HG03442 (cell line): ENCODE data around the gene ZFYVE28.
"Not testable (repeated sequence)": the region's sequence is repeated elsewhere in the genome, so short reads cannot be mapped to it uniquely, and the experiment has no call there.

Experiments
- ATAC-seq: cut with Tn5 transposase; IDR thresholded peaks from one replicate; pipeline ENCODE4 v1.9.1; 2021; ENCODE audit warnings: mild to moderate bottlenecking, moderate library complexity; ENCODE audit not compliant: unreplicated experiment

Gene ZFYVE28

DNA sequence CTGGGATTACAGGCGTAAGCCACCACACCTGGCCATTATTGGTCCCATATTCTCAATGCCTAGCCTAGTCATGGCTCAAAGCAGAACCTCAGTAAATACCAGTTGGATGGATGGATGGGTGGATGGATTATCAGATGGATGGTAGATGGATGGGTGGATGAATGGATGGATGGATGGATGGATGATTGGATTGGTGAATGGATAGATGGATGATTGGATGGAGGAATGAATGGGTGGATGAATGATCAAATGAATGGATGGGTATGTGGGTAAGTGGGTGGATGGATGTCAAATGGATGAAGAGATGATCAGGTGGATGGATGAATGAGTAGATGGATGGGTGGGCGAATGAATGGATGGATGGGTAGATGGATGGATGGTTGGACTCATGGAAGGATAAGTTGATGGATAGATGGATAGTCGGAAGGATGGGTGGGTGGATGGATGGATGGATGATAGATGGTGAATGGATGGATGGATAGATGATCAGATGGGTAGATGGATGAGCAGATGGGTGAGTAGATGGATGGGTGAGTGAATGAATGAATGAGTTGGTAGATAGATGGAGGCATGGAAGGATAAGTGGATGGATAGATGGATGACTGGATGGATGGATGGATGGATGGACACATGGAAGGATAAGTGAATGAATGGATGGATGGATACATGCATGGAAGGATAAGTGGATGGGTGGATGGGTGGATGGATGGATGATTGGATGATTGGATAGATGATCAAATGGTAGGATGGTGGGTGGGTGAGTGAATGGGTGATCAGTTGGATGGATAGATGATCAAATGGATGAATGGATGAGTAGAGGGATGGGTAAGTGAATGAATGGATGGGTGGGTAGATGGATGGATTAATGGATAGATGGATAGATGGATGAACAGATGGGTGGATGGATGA, 28.5 kb upstream of the ZFYVE28 start:
- ATAC-seq: no peak

- ATAC-seq: no peak
Observed at GRCh38 chr4:2445571-2445970, 27.1 kb upstream of the ZFYVE28 start.

DNA sequence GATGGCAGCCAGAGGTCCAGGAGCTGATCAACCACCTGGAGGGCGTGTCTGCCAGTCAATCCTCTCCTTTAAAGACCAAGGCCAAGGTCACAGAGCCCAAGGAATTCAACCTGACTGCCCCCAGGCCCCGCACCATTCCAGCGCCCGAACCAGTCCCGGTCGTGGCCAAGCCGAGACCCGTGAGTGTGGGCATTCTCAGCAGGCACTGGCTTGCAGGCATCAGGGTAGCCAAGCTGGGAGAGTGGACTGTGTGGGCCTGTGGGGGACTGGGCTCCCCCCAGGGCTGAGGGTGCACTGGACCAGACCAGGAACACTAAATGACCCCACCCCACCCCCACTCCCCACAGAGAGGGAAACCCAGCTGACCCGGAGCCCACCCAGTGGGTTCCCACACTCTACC, 26.7 kb upstream of the ZFYVE28 start:
- ATAC-seq: no peak

DNA sequence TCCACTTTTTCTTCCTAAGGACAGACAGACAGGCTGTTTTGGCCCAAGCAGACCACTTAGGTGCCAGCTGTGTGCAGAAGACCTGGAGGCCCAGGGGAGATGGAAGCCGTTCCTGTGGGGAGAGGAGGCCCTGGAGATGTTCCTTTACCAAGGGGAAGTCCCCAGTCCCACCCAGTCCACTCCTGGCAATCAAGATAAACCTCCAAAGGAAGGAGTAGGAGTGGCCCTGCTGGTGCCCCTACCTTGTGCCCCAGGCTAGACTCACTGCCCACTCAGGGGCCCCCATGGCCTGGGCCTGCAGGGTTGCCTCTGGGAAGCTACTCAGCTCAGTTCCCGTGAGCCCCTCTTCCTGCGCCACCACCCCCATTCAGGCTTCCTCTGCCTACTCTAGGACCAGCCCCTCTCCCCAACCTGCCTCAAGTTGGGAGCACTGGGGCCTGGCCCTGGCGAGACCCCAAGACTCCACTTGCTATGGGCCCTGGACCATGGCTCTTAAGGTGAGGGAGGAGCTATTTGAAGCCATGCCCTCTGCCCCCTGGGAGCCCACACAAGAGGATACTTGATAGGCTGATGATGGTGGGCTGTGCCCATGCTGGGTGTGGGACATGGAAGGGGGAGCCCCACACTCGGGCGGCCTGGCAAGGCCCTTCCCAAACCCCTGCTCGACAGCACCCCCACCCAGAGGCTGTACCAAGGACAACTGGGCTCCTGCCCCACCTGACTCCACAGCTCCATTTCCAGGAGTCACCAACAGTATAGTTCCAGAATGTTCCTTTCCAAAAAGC, 25.7 kb upstream of the ZFYVE28 start:
- ATAC-seq: no peak

GRCh38 chr4:2443061-2443730, 24.8 kb upstream of the ZFYVE28 start:
- ATAC-seq: no peak

DNA sequence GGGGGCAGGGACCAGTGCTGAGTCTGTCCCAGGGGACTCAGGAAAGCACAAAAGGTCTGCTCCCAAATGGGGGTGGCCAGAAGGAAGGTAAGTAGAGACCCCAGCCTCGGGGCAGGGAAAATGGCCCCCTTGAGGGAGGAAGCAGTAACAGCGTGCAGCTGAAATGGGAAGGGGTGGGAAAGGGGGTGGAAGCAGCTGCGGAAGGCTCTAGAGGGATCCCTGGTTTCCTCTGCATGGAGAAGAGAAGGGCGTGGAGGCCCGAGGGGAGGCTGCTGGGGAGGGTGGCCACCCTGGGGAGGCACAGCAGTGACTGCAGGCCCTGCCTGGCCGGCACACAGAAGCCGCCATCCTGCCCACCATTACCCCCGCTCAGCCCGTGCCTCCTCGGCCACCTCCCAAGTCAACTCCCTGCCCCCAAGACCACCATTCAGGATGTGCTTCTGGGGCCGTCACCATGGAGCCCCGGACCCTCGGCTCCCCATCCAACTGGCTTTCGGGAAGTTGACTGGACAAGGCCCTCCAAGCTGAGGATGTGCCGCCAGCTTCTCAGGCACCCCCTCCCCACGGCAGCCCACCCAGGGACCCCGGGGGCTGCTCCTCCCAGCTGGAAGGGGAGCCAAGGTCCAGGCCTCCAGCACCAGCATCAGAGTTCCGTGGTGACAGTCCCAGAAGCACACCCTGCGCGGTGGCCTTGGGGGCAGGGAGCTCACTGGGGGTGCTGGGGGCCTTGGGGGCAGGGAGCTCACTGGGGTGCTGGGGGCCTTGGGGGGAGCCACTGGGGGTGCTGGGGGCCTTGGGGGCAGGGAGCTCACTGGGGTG, 23.9 kb upstream of the ZFYVE28 start:
- no peak for ATAC-seq

- ATAC-seq: no peak
Observed at GRCh38 chr4:2441393-2442174, 23.1 kb upstream of the ZFYVE28 start.

GRCh38 chr4:2438822-2439718, 20.6 kb upstream of the ZFYVE28 start:
- no peak for ATAC-seq

- no peak for ATAC-seq
Observed at GRCh38 chr4:2437475-2438215, 19.2 kb upstream of the ZFYVE28 start.

- no peak for ATAC-seq
Observed at GRCh38 chr4:2436761-2437474, 18.5 kb upstream of the ZFYVE28 start.

GRCh38 chr4:2436301-2436700, 17.9 kb upstream of the ZFYVE28 start:
- ATAC-seq: no peak

DNA sequence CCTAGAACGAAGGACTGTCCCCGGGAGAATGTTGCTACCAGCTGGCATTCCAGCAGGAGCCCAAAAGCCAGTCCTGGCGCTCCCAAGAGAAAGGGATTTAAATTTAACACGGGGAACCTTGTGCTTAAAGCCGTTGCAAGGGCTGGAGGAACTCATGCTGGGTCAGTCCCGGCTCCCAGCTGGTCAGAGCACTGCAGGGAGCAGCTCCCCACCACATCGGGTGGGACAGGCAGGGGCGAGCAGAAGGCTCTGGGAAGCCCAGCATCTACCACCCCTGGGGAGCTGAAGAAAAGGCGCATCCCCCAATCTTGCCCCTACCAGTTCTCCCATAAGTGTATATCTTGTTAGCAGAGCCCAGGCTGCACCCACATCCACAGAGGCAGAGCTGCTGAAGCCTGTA, 16.0 kb upstream of the ZFYVE28 start:
- no peak for ATAC-seq

DNA sequence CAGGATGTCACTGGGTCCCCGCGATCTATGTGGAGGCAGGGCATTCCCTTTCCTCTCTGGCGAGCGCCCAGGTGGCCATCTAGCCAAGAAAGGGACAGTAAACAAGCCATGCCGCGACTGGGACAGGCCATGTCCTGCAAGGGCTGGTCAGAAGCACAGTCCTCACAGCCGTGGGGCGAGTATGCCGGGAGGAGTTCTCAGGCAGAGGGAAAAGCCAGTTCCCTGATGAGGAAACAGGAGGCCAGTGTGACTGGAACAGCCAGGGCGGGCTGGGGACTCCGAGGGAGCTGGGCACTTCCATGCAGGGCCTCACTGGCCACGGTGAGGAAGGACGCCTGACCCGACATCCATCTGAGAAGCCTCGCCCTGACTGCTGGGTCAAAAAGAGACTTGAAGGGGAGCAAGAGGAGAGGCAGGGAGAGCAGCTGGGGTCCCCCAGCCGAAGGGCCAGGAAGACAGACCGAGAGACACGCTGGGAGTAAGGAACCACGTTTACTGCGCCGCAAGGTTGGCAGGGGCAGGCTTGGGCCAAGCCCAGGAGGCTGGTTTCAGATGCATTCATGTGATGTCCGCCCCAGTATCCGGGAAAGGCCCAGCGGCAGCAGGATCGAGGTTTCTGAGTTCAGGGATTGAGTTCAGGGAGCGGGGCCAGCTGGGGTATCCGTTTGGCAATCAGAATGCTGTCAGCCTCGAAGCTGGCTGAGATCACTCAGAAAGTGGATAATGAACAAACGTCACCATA, 15.3 kb upstream of the ZFYVE28 start:
- ATAC-seq: no peak

GRCh38 chr4:2432991-2433530, 14.6 kb upstream of the ZFYVE28 start:
- no peak for ATAC-seq

- ATAC-seq: no peak
Observed at GRCh38 chr4:2432004-2432403, 13.6 kb upstream of the ZFYVE28 start.

- ATAC-seq: not testable (repeated sequence)
Observed at GRCh38 chr4:2429945-2430757, 11.7 kb upstream of the ZFYVE28 start.
